ENCODE results near the gene PPP2R3B.

Gene PPP2R3B

GRCh38 chrX:369563-370101 lies 17.1 kb downstream of the PPP2R3B start:
- DNase-seq: no peak

- no peak for DNase-seq
Measured at GRCh38 chrX:368811-369562, 17.7 kb downstream of the PPP2R3B start.

GRCh38 chrX:367866-368265 lies 18.8 kb downstream of the PPP2R3B start:
- no peak for DNase-seq

- no peak for DNase-seq
Measured at GRCh38 chrX:367349-367748, 19.4 kb downstream of the PPP2R3B start.

- DNase-seq: no peak
Measured at GRCh38 chrX:363621-364375, 22.9 kb downstream of the PPP2R3B start.

GRCh38 chrX:362937-363620 lies 23.6 kb downstream of the PPP2R3B start:
- DNase-seq: no peak

GRCh38 chrX:362351-362750 lies 24.4 kb downstream of the PPP2R3B start:
- no peak for DNase-seq

- DNase-seq: no peak
Measured at GRCh38 chrX:361231-362145, 25.2 kb downstream of the PPP2R3B start.

GRCh38 chrX:360496-361150 lies 26.1 kb downstream of the PPP2R3B start:
- no peak for DNase-seq

- no peak for DNase-seq
Measured at GRCh38 chrX:358651-359143, 28.0 kb downstream of the PPP2R3B start.

- DNase-seq: peak; percentile 54
Measured at GRCh38 chrX:357693-358471, 28.8 kb downstream of the PPP2R3B start.

- DNase-seq: no peak
Measured at GRCh38 chrX:357035-357692, 29.5 kb downstream of the PPP2R3B start.

- DNase-seq: no peak
Measured at GRCh38 chrX:356385-357034, 30.2 kb downstream of the PPP2R3B start.

- DNase-seq: no peak
Measured at GRCh38 chrX:355329-356050, 31.2 kb downstream of the PPP2R3B start.

GRCh38 chrX:353566-354535 lies 32.9 kb downstream of the PPP2R3B start:
- no peak for DNase-seq

- no peak for DNase-seq
Measured at GRCh38 chrX:352582-353314, 34.0 kb downstream of the PPP2R3B start.

- DNase-seq: no peak
Measured at GRCh38 chrX:352181-352580, 34.5 kb downstream of the PPP2R3B start.

Measured in CD4-positive, alpha-beta T cell treated with Interleukin-15 for 1 hour (primary cell).